NCI-H510A (cell line): ENCODE measurements around the gene DDX56.
"Not testable (repeated sequence)": the region's sequence is repeated elsewhere in the genome, so short reads cannot be mapped to it uniquely, and the experiment has no call there.

Experiments used
- DNase-seq: peaks from one replicate; lab custom pipeline; 2025; lab: John Stamatoyannopoulos, UW

Gene DDX56

GRCh38 chr7:44573464-44574286 is at the start of gene DDX56:
Gene DDX56 (minus strand): TSS chr7:44573908. CDS start chr7:44573895, 13 bp downstream.
- peak; percentile 87 for DNase-seq

- DNase-seq: no peak
Measured at GRCh38 chr7:44622342-44623151, 48.8 kb upstream of the DDX56 start.

- DNase-seq: no peak
Measured at GRCh38 chr7:44621750-44622103, 48.0 kb upstream of the DDX56 start.

- DNase-seq: no peak
Measured at GRCh38 chr7:44621034-44621749, 47.5 kb upstream of the DDX56 start.

GRCh38 chr7:44618753-44619152 is 45.0 kb upstream of the DDX56 start:
- DNase-seq: peak; percentile 61

- DNase-seq: no peak
Measured at GRCh38 chr7:44618045-44618444, 44.3 kb upstream of the DDX56 start.

GRCh38 chr7:44617225-44617890 is 43.6 kb upstream of the DDX56 start:
- no peak for DNase-seq

GRCh38 chr7:44616545-44616944 is 42.8 kb upstream of the DDX56 start:
- DNase-seq: no peak

GRCh38 chr7:44615793-44616192 is 42.1 kb upstream of the DDX56 start:
- no peak for DNase-seq

GRCh38 chr7:44615149-44615611 is 41.5 kb upstream of the DDX56 start:
- no peak for DNase-seq

- no peak for DNase-seq
Measured at GRCh38 chr7:44609829-44610228, 36.1 kb upstream of the DDX56 start.

GRCh38 chr7:44608916-44609648 is 35.4 kb upstream of the DDX56 start:
- DNase-seq: no peak

- DNase-seq: no peak
Measured at GRCh38 chr7:44607141-44608068, 33.7 kb upstream of the DDX56 start.

GRCh38 chr7:44606341-44607140 is 32.8 kb upstream of the DDX56 start, which contains the start of gene OGDH:
Gene OGDH (plus strand): TSS chr7:44606627. CDS start chr7:44624344, 17,717 bp downstream.
- DNase-seq: peak; percentile 96

- DNase-seq: no peak
Measured at GRCh38 chr7:44604941-44605340, 31.2 kb upstream of the DDX56 start.

- DNase-seq: no peak
Measured at GRCh38 chr7:44603193-44603592, 29.5 kb upstream of the DDX56 start.

GRCh38 chr7:44602576-44602910 is 28.8 kb upstream of the DDX56 start:
- no peak for DNase-seq

GRCh38 chr7:44599222-44599621 is 25.5 kb upstream of the DDX56 start:
- DNase-seq: no peak

- DNase-seq: not testable (repeated sequence)
Measured at GRCh38 chr7:44597181-44597580, 23.5 kb upstream of the DDX56 start.
